GM21825 (cell line): ENCODE results near the gene P2RX7.
"Not testable (repeated sequence)": the region's sequence is repeated elsewhere in the genome, so short reads cannot be mapped to it uniquely, and the experiment has no call there.

Experiments used
- ATAC-seq: cut with Tn5 transposase; IDR thresholded peaks from one replicate; pipeline ENCODE4 v1.9.1; 2021; ENCODE audit warnings: mild to moderate bottlenecking, moderate library complexity; ENCODE audit not compliant: unreplicated experiment

P2RX7 gene

DNA sequence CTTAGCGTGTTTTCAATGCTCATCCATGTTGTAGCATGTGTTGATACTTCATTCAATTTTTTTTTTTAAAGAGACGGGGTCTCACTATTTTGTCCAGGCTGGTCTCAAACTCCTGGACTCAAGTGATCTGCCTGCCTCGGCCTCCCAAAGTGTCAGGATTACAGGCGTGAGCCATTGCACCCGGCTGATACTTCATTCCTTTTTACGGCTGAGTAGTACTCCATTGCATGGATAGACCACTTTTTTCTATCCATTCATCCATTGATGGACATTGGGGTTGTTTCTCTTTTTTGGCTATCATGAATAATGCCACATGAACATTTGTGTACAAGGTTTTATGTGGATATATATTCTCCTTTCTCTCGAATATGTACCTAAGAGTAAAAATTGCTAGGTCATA, 1.2 kb downstream of the P2RX7 start:
- ATAC-seq, result no peak

DNA sequence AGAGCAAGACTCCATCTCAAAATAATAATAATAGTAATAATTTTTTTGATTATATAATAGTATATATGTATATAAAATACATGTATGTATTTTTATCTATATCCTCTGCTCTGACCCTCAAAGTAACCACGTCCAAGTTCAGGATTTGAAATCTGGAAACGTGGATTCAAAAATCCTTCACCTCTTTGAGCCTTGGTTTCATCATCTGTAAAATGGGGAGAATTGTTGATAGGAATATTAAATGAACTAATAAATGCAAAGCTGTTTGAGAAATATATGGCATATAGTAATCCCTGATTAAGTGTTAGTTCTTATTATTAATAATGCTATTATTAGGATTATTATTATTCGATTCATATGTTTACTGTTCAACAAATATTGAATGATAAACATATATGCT, 2.6 kb downstream of the P2RX7 start:
- no peak for ATAC-seq

DNA sequence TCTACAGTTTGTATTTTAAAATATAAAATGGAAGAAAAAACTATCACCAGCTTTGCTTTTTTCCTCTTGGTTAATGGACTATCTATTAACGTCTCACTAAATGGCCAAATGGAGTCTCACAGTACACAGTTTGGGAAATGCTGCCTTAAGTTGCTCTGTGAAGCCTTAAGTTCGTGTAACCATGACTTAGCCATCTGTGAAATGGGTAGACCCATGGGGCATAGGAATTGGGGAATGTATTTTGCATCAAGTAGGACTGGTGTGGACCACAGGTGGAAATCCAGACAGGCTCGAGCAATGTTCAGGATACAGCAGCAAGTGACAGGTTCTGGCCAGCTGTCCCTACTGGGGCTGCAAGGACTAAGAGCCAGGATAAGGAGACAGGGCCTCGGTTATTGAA, 4.8 kb downstream of the P2RX7 start:
- ATAC-seq, result no peak

DNA sequence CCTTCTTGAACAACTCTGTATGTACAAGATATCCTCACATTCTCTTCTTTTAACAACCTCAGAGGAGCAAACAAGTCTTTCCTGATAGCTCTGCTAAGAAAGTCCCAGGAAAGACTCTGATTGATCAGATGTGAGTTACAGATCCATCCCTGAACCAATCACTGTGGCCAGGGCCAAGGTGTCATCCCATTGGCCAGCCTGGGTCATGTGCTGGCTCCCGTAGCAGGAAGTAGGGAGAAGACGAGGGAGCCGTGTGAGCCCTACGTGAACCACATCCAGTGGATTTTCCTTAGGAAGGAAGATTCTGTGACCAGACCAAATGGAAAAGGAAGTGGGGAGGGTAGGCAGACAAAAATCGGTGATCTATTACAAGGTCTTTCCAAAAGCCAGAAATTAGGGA, 5.6 kb downstream of the P2RX7 start:
- ATAC-seq, result no peak

DNA sequence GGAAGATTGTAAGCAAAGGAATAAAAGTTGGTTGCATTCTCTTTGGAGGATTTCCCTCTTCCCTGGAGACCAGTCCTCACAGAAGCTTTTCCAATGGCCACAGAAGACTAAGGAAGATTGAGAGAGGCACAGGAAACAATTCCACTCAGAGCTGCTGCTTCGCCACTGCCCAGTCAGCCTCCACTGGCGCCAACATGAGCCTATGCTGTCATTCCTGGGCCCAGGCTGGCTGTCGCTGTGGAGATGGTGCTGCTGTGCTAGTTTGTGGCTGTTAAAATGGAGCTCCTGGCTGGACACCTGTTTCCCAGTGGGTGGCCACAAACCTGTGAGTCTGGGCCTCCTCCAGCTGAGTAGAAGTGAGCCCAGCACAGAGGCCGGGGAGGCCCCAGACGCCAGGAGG, 6.6 kb downstream of the P2RX7 start:
- ATAC-seq, result no peak

DNA sequence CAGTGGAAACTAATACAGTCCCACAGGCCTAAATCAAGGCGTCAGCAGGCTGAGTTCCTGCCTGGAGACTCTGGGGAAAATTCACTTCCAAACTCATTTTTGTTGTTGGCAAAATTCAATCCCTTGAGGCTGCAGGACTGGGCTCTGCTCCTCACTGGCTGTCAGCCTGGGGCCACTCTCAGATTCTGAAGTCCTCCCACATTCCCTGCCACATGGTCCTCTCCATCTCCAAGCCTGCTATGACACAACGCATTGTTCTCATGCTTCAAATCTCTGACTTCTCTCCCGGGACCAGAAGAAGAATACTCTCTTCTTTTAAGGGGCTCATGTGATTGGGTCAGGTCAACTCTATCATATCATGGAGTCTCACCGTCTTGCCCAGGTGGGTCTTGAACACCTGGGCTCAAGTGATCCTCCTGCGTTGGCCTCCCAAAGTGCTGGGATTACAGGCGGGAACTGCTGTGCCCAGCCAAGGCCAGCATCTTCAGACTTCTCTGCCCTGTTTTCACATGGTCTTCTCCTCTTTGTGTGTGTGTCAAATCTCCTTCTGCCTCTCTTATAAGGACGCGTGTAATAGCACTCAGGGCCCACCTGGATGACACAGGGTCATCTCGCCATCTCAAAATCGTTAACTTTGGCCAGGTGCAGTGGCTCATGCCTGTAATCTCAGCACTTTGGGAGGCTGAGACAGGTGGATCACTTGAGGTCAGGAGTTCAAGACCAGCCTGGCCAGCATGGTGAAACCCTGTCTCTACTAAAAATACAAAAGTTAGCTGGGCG, 9.7 kb downstream of the P2RX7 start:
- ATAC-seq, result no peak

DNA sequence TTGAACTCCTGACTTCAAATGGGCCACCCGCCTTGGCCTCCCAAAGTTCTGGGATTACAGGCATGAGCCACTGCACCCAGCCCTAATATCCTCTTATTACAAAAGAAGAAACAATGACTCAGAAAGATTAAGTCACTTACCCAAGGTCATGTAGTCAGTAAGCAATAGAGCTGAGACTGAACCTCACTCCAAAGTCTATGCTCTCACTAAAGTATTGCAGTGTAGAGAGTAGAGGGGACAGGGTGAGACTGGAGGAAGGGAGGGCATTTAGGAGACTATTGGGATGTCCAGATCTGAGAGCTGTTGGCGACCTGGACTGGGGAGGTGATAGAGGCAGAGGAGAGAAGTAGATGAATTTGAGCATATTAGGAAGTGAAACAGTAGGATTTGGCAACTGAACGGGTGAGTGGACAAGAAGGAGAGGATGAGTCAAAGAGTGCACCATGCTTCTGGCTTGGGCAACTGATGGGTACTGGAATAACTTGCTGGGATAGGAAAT, 11.8 kb downstream of the P2RX7 start:
- no peak for ATAC-seq

DNA sequence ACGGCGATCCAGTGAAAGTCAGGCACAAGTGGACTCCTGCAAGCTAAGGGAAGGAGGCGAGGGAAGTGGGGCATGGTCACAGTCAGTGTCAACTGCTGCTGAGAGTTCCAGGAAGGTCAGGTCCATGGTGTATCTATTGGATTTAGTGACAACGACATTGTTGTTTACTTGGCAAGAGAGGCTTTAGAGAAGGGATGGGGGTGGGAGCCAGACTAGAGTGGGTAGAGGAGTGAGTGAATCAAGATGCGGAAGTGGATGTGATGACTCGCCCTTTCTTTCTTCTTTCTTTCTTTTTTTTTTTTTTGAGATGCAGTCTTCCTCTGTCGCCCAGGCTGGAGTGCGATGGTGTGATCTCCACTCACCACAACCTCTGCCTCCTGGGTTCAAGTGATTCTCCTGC, 12.5 kb downstream of the P2RX7 start:
- no peak for ATAC-seq

DNA sequence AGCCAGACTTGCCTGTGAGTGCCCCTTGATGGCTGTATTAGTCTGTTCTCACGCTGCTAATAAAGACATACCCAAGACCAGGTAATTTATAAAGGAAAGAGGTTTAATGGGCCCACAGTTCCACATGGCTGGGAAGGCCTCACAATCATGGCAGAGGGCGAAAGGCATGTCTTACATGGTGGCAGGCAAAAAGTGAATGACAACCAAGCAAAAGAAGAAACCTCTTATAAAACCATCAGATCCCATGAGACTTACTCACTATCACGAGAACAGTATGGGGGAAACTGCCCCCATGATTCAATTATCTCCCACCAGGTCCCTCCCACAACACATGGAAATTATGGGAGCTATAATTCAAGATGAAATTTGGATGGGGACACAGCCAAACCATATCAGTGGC, 16.6 kb downstream of the P2RX7 start:
- not testable (repeated sequence) for ATAC-seq

DNA sequence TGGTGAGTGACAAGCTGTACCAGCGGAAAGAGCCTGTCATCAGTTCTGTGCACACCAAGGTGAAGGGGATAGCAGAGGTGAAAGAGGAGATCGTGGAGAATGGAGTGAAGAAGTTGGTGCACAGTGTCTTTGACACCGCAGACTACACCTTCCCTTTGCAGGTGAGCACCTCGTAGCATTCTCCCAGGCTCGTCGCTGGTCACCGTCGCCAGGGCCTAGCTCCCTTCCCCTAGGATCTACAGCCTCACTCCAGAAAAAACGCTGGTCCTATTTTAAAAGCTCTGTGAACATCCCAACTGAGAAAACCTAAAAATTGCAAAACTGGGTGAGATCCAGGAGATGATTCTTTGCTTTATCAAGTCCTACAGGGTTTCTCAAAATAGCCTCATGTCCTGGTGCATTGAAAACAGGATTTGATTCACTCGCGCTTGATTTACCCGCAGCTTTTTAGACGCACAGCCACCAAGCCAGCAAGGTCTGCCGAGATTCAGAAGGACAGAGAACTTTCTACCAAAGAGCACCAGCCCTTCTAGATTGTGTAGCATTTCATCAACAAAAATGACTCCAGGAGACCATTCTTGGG, 22.2 kb downstream of the P2RX7 start:
- no peak for ATAC-seq

DNA sequence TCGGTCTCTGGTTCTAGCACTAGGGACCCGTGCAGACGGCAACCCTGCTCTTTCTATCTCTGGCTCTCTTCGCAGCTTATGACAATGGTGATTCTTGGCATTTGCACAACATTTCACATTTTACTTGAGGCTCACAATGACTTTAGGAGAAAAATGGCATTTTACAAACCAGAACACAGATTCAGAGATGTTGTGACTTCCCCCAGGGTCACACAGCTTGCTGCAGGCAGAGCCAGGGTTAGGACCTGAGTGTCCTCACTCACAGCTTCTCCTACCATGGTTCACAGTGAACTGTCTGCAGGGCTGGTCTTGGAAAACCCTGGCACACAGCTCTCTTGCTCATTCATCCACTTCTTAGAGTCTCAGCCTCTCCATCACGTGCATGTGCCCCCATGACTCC, 23.7 kb downstream of the P2RX7 start:
- no peak for ATAC-seq

DNA sequence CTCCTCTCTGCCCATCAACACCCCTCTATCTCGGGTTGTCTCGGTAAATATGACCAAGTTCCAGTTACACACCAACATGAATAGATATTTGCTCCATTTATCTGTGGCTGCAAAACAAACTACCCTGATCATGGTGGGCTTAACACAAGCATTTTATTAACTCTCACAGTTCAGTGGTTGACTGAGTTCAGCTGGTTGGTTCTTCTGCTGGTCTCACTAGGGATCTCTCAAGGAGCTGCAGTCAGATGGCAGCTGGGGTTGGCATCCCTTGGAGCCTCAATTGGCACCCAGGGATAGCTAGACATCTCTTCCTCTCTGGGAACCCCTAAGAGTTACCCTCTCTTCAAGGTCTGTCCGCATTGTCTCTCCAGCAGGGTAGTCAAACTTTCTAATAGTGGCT, 25.4 kb downstream of the P2RX7 start:
- ATAC-seq, result no peak

DNA sequence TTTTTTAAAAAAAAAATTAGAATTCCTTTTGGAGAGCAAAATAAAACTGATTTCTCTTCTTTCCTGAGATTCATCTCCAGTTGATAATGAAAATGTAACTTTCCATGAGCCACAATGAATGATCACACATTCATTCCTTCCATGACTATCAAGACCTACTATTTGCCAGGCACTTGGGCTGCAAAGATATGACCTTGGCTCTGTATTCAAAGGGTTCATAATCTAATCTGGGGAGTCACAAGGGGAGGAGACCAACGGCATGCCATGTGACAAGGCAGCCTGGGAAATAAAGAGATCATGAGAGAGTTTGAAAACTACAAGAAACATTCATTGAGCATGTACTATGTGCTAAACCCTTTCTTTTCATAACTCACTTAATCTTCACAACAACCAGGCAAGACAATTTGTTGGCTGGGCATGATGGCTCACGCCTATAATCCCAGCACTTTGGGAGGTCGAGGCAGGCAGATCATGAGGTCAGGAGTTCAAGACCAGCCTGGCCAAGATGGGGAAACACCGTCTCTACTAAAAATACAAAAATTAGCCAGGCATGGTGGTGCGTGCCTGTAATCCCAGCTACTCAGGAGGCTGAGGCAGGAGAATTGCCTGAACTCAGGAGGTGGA, 26.2 kb downstream of the P2RX7 start:
- ATAC-seq, result not testable (repeated sequence)

DNA sequence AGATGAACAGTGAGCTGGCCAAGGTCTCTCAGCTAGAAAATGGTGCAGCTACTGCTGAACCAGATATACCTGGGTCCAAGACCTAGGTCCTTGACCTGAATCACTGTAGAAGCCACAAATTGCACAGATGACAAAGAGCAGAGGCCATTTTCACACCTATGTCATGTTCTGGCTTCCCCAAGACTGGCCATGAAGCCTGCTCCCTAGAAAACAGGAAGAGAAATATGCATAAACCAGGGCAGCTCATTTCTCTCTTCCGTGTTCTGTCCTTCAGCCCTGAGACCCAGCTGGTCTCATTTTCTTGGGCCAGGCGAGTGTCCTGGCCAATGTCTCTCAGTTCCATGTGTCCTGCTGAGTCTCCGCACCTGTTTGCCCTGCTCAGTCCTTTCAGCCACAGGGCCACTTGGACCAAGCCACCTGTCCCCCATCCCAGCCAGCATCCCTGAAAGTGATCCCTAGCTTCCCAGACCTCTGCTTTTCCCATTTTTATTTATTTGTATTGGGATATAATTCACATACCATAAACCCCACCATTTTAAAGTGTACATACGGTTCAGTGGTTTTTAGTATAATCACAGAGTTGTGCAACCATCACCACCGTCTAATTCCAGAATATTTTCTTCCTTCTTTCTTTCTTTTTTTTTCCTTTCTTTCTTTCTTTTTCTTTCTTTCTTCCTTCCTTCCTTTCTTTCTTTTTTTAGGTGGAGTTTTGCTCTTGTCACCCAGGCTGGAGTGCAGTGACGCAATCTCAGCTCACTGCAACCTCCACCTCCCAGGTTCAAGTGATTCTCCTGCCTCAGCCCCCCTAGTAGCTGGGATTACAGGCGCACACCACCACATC, 27.0 kb downstream of the P2RX7 start:
- ATAC-seq, result no peak

DNA sequence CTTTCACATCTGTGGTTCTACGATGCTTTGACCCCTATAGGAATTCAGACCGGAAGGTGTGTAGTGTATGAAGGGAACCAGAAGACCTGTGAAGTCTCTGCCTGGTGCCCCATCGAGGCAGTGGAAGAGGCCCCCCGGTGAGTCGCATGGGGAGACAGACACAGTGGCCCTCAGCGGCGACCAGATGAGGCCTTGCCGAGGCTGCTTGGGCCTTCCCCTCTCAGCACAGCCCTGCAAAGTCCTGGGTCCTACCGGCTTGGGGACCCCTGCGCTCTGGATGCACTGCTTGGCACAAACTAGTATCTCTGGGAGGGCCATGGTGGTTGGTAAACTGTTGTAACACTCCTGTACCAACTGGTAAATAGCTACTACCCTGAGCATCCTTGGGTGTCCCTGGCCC, 29.7 kb downstream of the P2RX7 start:
- no peak for ATAC-seq

DNA sequence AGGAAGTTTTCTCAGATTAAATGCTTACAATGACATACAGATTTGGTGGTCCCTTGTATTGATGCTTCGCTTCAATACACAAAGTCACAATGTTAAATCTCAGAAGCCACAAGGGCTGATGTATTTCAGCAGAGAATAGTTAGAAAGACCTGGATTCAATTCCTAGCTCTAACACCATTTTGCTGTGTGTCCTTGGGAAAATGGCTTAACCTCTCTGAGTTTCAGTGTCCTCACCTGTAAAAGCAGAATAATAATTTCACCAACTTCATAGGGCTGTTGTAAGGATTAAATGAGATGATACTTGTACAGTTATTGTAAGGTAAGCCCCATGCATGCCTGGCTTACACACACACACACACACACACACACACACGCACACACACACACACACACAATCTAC, 30.3 kb downstream of the P2RX7 start:
- ATAC-seq, result no peak

DNA sequence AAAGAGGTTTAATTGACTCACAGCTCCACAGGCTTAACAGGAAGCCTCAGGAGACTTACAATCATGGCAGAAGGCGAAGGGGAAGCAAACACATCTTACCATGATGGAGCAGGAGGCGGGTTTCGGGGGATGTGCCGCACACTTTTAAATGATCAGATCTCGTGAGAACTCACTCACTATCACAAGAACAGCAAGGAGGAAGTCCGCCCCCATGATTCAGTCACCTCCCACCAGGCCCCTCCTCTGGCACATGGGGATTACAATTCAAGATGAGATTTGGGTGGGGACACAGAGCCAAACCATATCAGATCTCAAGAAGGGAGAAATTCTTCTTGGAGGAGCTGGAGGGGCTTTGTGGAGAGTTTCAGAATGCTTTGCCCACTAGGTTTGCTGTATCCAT, 32.2 kb downstream of the P2RX7 start:
- not testable (repeated sequence) for ATAC-seq

DNA sequence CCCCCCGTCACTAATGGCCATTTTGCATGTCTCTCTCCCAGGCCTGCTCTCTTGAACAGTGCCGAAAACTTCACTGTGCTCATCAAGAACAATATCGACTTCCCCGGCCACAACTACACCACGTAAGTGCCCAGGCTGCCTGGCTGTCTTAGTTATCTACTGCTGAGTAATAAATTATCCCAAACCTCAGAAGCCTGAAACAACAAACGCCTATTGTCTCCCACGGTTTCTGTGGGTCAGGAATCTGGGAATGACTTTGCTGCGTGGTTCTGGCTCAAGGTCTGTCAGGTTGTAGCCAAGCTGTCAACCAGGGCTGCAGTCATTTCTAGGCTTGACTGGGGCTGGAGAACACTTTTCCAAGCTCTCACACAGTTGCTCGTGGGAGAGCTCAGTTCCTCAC, 32.6 kb downstream of the P2RX7 start:
- no peak for ATAC-seq

DNA sequence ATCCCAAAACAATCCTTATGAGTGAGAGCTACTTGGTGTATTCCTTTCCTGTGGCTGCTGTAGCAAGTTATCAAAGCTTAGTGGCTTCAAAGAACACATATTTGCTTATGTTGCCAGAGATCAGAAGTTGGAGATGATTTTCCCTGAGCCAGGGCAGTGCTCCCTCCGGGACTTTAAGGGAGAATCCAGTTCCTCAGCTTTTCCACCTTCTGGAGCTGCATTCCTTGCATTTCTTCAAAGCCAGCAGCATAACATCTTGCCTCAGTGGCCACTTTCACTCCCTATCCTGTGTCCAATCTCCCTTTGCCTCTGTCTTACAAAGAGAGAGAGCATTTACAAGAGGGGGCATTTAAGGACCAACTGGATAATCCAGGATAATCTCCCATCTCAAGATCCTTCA, 33.7 kb downstream of the P2RX7 start:
- ATAC-seq, result no peak

DNA sequence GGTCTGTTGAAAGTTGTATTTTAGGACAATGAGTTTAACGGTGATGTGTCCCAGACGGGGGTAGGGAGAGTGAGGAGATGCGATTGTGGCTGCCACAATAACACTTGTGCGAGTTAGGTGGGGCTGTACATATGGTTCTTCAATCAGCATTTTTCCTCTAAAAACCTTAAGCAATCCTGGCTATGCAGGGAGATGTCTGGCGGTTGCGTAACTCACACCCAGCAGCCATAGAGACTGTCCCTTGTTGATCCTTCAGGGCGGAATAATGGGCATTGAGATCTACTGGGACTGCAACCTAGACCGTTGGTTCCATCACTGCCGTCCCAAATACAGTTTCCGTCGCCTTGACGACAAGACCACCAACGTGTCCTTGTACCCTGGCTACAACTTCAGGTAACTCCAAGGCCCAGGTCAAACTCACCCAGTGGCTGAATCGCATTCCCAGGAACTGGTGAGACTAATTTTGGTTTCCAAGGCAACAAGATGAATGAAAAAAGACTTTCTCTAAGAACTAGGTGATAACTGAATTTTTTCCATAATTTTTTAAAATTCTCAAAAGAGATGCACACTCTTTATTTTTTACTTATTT, 34.6 kb downstream of the P2RX7 start:
- no peak for ATAC-seq

DNA sequence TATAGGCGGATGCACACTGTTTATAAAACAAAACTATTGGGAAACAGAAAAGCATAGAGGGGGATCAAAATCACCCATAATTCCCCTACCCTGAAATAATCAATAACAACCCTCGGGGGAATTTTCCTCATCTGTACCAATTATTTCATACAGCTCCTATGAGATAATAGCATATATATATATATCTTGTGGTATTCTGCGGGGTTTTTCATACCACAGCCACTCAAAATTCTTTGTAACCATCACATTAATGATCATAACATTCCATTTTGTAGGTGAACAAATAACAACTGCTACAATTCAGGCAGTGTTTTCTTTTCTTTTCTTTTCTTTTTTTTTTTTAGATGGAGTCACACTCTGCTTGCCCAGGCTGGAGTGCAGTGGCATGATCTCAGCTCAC, 35.3 kb downstream of the P2RX7 start:
- ATAC-seq, result no peak
